Amniotic epithelial cell (primary cell): ENCODE data around the gene PLEKHA6.

ENCODE experiments used
- DNase-seq: peaks from one replicate; pipeline ENCODE4 v3.0.0-alpha.2; 2010; ENCODE audit warnings: low read depth

PLEKHA6 gene

DNA sequence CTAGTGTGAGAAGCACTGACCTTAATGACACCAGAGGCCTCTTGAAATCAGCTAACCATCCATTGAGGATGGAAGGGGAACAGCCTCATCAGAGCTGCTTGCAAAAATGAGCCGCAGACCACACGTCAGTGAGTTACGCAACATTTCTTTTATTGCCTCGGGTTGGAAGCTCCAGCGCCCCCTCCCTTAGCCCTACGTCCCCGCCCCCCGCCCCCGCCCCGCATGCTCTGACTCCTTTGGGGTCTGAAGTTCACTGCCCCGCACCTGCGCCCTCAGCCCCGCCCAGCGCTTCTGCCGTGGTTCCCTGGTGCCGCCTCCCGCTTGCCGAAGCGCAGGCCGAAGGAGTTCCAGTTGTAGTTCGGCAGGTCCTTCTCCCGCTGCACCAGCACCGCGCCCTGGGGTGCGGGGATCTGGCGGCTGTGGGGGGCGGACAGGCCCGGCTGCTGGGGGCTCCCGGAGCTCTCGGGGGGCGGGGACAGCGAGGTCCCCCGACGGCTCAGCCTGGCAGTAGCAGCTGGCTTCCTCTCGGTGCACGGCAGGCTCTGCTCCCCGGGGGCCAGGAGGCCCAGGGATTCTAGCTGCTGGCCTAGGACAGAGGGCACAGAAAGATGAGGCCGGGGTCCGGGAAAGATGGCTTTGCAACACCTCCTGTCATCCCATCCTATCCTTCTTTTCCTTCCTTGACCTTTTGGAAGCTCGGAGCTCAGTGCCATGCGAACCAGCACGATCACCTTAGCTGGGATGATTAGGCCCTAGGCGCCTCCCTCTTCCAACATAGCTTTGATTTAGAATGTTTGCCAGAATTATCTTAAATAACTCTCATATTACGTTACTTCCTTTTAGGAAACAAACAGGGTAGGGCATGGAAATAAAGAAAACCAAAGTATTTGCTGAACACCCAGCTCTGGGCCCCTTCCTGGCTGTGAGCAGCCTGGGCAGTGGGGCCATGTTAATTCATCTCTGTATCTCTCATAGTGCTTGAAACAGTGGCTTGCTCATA lies 169.2 kb downstream of the PLEKHA6 start:
- peak; percentile 77 for DNase-seq

DNA sequence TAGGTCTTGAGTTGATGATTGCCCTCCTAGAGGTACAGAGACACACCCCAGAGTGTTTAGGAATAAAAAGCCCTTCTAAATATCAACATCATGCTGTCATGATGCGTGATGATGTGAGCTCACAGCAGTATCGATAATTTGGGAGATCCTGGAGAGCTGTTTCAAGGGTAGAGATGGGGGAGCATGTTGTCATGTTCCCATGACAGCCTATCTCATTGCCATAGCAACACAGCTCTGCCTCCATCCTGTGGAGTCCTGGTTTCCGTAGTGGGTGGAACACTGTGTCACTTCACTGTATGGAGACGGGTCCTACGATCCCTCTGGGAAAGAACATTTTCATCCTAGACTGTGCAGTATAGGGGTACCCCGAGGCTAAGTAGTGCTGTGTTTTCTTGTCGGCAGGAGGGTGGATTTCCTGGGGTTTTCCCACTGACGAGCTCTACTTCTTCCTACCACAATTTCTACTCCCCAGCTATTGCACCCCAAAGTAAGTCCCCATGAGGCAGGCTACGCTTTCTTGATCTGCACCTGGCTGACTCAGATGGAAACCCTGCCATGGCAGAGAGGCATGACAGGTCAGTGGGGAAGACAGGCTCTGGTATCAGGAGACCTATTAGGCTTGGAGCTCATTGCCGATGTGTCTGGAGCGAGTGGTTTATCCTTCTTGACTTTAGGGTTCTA lies 170.6 kb downstream of the PLEKHA6 start:
- DNase-seq = no peak

GRCh38 chr1:204186597-204186996 lies 173.1 kb downstream of the PLEKHA6 start:
- DNase-seq = no peak

DNA sequence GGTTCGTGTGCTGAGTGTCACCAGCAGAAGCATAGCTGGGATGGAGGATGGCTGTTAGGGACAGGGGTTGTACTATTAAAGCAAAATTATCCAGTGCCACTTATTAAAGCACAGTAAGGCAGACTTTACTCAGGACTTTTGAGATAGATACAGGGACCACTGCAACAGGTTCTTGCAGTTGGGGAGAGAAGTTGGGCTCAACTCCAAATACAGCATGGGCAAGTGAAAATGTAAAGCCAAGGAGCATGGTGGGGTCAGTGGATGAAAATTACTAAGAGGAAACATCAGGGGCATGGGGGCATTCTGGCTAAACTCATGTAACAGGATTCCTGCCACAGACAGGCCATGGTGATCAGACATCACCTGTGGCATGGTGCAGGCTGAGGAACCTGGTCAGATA lies 178.6 kb downstream of the PLEKHA6 start:
- DNase-seq = no peak

DNA sequence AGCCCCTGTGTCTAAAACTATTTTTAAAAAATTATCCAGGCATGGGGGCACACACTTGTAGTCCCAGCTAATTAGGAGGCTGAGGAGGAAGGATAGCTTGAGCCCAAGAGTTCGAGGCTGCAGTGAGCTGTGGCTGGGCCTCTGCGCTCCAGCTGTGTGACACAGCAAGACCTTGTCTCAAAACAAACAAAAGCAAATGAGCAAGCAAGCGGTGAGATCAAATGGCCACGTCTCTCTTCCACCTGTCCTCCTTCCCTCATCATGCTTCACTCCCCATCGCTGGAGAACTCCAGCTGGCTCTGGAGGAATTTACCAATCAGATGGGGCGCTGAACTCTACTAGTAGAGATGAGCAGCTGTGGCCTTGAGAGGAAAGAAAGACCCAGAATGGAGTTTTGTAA lies 179.6 kb downstream of the PLEKHA6 start:
- no peak for DNase-seq

DNA sequence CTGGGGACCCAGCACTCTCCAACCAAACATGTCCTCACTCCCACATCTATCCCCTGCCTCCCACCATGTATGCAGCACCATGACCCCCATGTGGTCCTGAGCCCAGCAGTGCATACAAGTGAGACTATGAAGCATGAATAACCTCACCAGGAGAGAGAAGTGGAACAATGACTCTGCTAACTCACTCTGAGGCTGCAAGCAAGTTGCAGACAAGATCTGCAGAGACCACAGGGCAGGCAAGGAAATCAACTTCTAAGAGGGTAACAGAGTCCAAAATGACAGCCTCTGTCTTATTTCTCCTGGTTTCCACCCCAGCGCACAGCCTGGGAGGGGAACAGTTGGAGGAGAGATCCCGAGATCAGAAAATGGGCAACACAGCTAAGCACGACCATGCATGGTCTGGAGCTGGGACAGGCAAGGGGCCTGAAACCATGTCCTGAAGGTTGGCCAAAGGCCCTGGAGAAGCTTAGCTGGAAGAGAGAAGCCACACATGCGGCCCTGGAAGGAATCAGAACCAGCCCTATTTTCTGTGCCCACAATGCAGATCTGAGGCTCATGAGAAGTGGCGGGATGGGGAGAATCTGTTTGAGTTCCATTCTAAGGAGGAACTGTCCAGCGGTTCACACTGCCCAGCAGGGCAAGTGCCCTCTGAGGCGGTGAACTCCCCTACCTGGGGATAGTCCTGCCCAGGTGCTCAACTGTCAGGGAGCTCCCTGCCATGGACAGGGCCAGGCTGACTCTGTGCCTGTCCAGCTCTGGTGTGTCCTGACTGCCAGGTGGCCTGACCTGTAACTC lies 181.0 kb downstream of the PLEKHA6 start:
- no peak for DNase-seq

- no peak for DNase-seq
These were observed 182.6 kb downstream of the PLEKHA6 start for GRCh38 chr1:204177133-204177532.

DNA sequence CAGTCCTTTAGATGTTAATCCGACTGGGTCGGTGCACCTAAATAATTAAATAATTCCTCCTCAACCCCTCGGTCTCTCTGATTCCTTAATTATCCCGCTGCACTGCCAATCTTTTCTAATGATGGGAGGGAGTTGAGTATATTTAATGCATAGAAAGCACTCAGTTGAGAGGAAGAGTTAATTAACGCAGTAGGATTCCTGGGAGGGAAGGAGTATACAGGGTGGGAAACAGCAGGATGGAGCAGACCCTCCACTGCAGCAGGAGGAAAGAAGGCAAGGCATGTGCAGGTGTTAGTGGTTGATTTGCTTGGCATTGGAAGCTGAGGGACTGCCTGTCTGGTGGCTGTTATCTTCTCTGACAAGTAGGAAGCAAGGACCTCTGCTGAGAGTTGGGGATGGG lies 183.7 kb downstream of the PLEKHA6 start:
- DNase-seq = no peak

- no peak for DNase-seq
These were observed 184.8 kb downstream of the PLEKHA6 start for GRCh38 chr1:204174958-204175357.

DNA sequence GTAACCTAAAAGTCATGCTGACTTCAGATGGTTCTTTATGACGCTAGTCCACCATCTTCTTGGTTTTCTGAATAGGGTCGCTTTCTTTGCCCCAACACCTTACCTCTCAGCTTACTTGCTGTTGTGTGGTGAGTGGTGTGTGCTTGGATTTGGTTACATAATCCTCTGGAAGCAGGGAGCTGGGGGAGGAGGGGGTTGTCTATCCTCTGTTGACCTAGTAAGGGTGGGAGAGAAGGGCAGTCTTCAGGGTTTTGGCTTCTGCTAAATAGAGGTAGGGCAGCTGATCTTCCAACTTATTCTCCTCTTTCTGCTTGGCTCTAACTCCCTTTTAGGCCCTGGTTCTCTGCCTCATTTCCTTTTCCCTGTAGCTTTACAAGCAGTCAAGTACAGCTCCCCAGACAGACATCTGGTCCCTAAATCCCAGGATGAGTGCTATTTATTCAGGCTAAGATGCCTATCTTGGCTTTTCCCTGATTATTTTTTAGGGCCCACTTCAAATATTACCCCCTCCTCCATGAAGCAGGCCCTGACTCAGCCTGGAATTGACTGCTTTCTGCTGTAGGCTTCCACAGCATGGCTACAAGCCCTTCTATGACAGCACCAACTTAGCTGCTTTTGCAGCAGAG lies 187.2 kb downstream of the PLEKHA6 start:
- no peak for DNase-seq

GRCh38 chr1:204171751-204172178 lies 188.0 kb downstream of the PLEKHA6 start:
- DNase-seq = peak; percentile 67

- DNase-seq = no peak
These were observed 189.1 kb downstream of the PLEKHA6 start for GRCh38 chr1:204170494-204171155.

GRCh38 chr1:204169858-204170257 lies 189.9 kb downstream of the PLEKHA6 start:
- DNase-seq = no peak
